Limb (tissue), 2 donors: ENCODE data around the gene NOVA1.
A peak's percentile ranks its signal among the peaks of the same experiment; 100 is the strongest.

Experiments used
- DNase-seq, 2 donors: peaks; one replicate each; pipeline ENCODE4 v3.0.0-alpha.2; 2016; ENCODE audit errors: extremely low spot score in 2 of 2

Gene NOVA1

DNA sequence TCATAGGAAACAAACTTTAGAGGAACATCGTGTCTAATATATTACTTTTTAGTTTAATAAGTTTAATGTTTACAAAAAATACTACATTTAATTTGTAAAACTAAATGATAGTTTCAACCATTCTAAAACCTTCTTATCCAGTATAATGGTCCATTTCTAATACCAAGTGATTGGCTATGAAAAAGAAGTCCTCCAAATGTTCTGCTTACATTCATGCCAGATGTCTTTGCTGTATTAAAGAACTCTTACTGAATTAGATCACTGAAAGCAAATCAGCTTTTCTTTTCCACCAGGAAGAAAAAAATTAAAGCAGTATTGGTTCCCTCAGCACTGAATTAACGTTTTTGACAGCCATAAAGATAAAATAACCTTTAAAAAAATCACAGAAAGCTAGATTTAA lies 3.7 kb downstream of the NOVA1 start:
- DNase-seq = peak in 1 of 2 donors; percentile 15

DNA sequence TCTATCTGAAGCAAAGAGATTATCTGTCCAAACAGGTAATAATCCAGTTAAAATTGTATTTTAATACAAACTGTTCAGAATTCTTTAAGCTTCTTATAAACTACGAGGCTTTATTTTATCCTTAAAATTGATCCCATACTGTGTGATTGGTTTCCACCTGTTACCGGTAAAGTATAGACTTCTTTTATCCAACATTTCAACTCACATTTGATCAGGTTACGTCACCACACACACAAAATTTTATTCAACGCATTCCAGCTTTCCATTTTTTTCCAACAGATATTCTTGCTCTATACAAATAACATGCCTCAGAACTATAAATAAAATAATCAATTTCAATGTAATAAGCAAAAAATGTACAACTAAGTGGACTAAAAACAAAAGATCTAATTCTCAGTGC lies 4.5 kb downstream of the NOVA1 start:
- DNase-seq = no peak

DNA sequence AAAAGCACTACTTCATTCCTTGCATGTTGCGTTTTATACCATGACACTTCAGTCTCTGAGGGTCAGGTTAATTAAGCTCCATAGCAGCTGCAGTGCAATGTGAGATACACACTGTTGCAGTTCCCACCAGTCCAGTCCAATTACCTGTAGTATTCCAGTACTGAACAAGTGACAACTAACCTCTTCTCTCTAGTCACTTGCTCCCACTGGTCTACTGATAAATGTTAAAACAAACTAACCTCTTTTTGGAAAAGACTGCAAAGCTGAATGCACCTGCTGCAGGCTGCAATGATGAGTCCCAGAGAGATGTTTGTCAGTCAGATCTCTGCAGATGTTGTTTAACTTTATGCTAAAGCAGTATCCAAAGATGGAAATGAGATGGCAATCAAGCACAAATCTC lies 7.9 kb downstream of the NOVA1 start:
- DNase-seq = no peak

DNA sequence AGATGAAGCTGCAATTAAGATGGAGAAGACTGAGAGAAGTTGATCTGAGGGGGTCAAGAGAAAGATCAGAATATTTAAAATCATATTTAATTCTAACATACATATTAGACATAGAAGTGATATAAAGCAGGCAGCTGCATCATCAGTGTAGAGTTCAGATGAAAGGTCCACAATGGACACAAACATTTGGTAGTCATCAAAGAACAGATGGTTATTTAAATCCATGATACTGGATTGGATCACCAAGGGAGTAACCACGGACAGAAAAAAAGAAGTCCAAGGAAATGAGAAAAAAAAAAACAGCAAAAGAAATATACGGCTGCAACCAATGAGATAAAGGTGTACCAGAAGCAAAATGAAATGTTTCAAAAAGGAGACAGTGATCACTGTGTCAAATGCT lies 20.1 kb downstream of the NOVA1 start:
- DNase-seq = no peak

DNA sequence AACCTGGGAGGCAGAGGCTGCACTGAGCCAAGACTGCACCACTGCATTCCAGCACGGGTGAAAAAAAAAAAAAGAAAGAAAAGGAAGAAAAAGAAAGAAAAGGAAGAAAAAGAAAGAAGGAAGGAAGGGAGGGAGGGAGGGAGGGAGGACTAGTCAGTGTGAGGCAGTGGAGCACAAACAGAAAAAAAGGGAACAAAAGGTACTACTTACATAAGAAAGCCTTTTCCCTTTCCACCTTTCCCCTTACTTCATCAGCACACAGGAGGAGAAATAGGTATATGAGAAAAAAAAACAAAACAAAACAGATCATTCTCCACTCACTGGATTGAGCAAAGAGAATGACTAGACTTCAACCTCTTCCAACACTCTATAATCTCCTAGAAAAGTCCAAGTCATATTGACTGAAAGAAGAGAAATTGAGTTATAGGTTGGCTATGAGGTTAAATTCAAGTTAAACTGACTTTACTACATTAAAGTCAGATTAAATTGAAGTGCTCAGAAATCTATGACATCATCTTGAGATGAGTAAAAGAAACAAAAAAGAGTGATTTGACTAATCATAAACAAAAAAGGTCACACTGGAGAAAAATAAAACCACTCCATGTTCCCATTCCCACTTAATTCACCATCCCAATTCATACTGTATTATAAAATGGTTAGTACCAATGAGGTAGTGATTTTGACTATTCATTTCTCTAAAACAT lies 43.6 kb downstream of the NOVA1 start:
- DNase-seq = no peak

DNA sequence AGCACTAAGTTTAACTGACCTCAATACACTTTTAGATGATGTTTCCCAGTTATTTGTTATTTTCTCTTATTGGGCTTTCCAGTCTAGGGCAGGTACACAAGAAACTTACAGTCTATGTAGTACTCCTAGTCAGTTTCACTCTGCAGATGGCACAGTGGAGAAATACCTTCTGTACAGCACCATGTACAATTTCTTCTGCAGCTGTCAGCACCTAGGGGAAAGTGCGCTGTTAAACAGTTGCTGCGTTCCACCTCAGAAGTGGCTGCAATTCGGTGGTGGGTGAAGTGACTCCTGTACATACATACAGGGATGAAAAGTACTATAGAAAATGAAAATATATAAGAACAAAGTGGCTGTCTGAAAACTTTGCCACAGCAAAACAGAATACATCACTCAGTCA lies 48.3 kb downstream of the NOVA1 start:
- no peak for DNase-seq

DNA sequence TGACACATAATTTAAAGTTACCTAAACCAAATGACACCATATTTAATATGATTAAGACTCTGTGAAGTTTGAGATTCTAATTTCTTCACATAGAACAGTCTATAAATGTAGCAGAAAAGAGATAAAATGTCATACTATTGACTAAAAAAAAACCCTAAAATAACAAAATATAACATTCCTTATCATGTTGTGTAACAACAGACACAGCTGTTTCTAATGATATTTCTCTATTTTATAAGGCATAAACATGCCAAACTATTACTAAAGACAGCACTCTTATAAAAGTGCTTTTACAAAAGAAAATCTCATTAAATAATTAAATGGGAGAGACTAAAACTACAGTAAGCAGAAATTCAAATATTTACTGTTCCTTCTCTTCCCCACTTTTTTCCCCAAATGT lies 49.4 kb downstream of the NOVA1 start:
- DNase-seq = no peak

DNA sequence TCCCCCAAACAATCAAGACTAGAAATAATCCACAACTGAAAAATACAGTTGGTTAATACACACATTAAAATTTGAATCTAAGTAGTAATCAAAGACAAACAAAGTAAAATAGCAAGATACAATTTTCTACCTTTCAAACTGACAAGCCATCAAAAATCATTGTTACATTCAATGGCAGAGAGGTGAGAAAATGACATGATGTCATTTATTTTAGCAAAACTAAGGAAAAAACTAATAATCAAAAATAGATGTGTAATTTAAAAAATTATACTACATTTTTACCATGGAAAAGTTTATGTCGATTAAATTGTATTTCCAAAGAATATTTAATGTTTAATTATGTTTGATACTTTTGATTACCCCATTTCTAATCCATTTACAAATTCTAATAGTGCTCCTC lies 59.7 kb downstream of the NOVA1 start:
- DNase-seq = no peak

DNA sequence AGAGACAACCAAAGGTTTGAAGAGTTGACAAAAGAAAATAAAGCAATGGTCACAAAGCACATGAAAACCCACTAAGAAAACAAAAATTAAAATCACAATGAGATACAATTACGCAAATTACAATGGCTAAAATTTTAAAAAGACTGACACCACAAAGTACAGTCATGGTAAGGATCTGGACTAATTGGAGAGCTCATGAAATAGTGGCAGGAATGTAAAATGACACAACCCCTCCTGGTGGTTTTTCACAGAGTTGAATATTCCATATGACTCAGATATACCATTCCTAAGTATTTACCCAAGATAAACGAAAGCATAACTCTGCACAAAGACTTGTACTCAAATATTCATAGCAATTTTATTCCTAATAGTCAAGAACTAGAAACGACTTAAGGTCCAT lies 65.9 kb downstream of the NOVA1 start:
- DNase-seq = no peak

DNA sequence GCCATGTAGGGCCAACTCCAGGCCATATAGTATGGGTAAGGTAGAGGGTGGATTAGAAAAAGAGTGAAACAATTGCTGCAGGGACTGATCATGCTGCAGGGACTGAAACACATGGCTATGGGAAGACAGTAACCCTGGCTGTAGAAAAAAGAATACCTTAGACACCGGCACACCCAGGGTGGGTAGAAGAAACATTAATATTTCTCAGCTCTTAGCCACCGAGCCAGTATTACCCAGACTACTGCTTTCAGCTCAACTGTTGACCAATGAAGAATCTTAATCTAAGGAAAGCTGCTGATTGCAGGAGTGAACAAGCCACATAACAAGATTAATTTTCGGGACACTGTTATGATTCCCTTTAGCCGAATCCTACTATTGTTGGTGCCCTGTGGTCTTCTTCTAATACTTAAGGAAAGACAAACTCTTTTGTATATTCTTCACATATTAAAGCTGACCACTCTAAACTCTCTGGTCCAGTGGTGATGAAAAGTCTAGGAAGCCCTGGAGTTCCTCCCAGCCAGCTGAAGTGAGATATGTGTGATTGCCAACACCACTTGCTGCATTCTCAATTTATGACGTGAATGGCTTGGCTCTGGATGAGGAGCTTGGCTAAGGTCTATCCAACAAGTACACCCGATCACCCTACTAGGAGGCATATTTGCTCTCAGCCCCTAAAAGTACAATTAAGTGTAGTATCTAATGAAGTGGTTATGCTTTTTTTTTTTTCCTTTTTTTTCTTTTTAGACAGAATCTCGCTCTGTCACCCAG lies 69.2 kb downstream of the NOVA1 start:
- DNase-seq = no peak

DNA sequence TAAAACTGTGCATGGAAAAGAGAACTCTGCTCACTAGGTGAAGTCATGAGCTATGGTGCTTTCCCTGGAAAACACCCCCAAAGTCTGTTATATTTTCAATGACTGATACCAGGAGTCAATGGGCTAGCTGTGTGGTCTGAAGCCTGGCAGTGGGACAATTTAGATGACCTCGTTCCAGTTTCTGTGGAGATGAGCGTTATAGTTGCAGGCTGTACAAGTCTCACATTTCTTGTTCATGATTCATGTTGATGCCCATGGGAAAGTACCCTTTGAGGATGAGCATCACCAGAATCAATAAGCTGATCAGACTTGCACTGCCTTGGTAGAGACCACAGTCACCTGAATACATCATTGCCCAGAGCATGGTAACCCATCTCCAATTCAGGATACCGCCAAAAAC lies 70.7 kb downstream of the NOVA1 start:
- DNase-seq = no peak

DNA sequence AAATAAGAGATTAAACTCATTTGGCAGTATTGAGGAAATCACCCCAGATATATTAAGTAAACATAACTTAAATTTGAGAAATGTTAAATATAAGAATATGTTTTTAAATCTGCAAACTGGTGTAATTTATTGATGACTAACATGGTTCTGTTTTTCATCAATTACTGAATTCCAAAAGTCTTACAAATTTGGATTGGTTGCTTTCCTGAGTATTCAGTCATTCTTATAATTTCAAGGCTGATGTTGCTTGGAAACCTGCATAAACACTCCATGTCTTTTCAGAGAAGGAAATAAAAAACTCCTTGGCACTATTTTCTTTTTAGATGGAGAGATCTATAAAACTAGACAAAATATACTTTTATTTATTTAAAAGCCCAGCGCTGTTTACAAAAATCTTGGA lies 71.7 kb downstream of the NOVA1 start:
- peak in 1 of 2 donors; percentile 77 for DNase-seq

DNA sequence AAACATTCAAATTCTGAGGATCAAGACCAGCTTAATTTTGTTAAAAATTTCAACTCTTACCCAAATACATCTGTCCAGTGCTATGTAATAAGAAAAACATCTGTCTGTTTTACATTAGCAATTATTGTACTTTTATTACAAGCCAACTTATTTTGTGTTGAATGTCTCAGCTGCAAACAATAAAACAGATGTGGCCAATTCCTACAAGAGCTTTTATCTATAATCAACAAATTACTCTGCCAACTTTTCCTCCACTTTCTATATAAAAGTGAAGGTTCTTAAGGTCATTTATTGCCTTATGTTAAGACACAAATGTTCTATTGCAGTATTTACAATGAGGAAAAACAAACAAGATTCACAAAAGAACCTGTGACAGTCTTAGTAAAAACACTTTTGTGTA lies 72.7 kb downstream of the NOVA1 start:
- peak in 1 of 2 donors; percentile 66 for DNase-seq

DNA sequence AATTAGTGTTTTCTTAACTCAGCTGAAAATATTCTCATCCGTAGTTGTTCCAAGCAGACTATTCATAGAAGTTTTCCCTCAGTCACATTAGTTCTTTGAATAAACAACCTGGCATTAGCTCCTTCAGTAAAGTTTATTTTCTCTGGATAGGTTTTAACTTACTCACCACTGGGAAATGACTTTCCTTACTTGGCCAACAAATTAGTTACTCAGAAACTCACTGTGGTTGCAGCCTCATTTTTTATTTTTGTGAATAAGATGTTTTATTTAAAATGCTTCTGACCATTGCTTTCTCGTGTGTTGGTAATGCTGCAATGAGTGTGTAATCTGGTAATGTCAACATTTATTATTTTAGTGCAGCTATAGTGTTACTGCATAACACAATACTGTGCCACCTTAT lies 74.9 kb downstream of the NOVA1 start:
- no peak for DNase-seq

DNA sequence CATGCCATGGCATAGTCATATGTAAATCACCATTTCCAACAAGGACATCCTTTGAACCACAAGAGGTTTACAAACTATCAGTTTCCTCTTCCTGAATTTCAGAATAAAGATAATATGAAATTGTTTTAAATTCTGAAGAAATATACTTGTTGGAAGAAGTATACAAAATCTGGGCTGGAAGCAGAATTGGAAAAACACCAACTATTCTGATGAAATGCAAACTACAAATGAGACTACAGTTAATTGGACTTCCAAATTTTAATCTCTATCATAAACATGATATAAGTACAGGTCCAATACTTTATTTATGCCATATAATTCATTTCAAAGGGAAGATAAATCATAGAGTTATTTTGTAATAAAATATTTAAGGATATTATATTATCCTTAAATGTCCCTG lies 80.1 kb downstream of the NOVA1 start:
- DNase-seq = no peak

DNA sequence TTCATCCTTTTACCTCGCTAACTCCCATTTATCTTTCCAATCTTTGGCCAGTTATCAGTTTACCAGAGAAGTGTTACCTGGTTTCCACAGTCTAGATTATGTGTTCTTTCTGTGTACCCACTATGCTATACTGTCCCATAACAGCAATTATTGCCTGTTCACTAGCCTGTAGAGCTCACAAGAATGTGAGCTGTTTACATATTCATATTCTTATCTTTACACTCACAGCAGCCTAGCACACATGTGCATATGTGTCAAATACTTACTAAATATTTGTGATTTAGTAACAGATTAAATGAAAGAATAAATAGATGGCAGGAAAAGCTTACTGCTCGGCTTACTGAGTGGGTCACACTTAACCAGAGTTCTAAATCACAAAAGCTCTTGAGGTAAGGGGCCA lies 97.8 kb downstream of the NOVA1 start:
- DNase-seq = no peak

DNA sequence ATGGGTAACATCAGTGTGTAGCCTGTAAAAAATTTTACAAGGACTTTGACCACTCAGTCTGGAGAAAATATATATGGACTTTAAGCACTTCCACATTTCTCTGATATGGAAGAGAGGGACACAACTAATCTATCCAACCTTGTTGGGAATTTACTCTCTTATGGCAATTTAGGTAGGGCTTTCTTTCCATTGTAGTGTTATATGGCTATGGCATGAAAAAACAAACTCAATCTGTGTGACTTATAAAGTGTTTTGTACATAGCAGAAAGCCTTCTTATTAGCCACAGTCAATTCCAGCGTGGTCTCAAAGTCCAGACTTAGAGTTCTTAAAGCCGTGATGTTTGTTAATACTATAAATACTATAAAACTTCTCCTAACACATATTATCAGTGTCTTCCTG lies 98.3 kb downstream of the NOVA1 start:
- no peak for DNase-seq

DNA sequence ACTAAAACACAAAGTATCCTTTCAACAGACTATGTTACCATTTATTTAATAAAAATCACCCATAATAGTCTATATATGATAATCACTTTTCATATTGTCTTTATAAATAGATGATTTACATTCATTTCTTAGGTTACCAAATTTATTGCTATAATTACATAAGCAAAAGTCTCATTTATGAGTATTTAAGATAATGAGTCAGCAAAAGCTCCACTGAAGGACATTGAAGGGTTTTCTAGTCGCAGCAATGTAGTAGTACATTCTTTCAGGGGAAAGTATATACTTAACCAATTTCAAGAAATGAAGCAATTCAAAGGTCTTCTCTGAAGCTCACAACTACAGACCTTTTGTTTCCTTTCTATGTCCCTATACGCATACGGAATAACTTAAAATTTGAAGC lies 110.9 kb downstream of the NOVA1 start:
- no peak for DNase-seq

DNA sequence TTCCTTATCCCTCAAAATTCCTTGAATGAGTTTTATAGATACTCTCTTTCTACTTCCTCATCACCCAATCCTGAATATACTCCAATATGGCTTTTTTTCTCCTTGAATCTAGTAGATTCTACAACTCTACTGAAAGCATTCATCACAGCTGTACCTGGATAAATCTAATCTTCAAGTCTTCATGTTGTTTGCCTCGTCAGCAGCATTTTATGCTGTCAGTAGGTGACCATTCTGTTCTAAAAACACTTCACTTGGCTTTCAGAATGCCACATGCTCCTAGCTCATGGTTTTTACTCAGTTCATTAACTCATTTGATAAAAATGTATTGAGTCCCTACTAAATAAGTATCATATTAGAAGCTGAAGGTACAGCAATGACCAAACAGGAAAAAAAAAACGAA lies 113.3 kb downstream of the NOVA1 start:
- DNase-seq = no peak

DNA sequence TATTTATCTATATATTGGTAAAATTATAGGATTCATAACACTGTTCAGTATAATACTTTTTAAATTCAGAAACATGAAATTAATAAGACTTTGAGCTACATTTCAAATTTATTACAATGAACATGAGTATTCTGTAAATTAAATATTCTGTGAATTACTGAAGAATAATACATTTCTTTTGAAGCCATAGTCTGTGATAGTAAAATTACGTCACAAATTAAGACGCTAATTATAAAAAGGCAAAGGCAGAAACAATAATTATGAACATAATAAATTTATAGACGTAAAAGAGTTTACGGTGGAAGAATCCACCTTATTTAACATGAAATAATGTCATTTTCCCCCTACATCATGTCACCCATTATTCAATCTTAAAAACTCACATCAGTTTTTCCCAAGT lies 118.9 kb downstream of the NOVA1 start:
- no peak for DNase-seq

DNA sequence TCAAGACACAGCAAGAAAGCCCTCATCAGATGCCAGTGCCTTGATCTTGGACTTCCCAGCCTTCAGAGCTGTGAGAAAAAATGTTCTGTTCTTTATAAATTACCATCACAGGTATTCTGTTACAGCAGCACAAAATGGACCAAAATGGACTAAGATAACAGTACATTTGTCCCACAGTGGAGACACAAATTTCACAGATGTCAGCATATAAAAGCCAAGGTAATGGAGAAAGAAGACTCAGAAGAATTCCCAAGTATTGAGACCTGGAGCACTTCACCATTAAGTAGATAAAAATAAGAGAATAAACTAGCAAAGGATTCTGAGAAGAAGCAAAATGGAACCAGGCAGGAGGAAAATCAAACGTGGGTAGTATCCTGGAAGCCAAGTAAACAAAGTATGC lies 131.0 kb downstream of the NOVA1 start:
- DNase-seq = no peak

DNA sequence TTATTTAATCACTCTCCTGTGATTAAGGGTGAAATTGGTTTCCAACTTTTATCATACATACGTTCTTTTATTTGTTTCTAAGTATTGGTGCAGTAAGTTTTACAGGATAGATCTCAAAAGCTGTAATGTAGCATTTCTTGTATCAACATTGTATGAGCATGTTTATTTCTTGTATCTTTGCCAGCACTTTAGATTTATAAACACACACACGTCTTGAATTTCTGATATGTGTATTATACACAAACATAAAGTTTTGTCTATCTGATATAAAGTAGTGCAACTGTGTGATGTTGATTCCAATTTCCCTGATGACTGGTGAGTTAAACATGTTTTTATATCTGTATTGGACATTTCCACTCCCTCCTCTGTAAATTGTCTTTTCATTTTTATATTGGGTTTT lies 134.7 kb downstream of the NOVA1 start:
- no peak for DNase-seq

DNA sequence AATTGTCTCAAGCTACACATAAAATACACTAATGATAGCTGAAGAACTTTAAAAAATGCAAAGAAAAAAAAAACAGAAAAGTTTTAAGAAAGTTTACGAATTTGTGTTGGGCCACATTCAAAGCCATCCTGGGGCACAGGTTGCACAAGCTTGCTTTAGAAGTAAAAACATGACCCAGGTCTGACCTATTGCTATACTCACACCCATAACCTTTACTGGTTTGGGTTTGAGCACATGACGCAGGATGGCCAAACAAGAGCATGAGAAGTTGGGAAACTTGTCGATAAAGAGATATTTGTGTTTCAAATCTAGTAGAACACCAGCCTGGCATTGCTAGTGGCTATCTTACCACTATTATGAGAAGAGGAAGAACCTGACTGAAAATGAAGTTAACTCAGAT lies 143.7 kb downstream of the NOVA1 start:
- DNase-seq = no peak
